ENCODE measurements around the gene NFILZ. TPM values are rescaled to one million over a fixed set of nuclear protein-coding genes. Genes with fewer than 3 reads are reported as not detected.

NFILZ gene
- not detected for total RNA-seq

GRCh38 chr19:8629996-8630683 lies at the start of gene NFILZ:
Gene NFILZ, plus strand, starts transcription at chr19:8630633. Its CDS starts 46,133 bp downstream, at chr19:8676766.
- DNase-seq (ENCODE audit: low spot score) = no peak

GRCh38 chr19:8580710-8581281 lies 49.6 kb upstream of the NFILZ start:
- DNase-seq (ENCODE audit: low spot score) = peak; percentile 82

- no peak for DNase-seq (ENCODE audit: low spot score)
These were observed 45.2 kb upstream of the NFILZ start for GRCh38 chr19:8584965-8585893.

GRCh38 chr19:8585894-8586750 lies 44.3 kb upstream of the NFILZ start:
- no peak for DNase-seq (ENCODE audit: low spot score)

GRCh38 chr19:8589177-8589714 lies 41.2 kb upstream of the NFILZ start:
- no peak for DNase-seq (ENCODE audit: low spot score)

GRCh38 chr19:8592231-8593009 lies 38.0 kb upstream of the NFILZ start:
- peak; percentile 95 for DNase-seq (ENCODE audit: low spot score)

- no peak for DNase-seq (ENCODE audit: low spot score)
These were observed 36.5 kb upstream of the NFILZ start for GRCh38 chr19:8593931-8594330.

- DNase-seq (ENCODE audit: low spot score) = no peak
These were observed 34.8 kb upstream of the NFILZ start for GRCh38 chr19:8595651-8596050.

- DNase-seq (ENCODE audit: low spot score) = no peak
These were observed 34.3 kb upstream of the NFILZ start for GRCh38 chr19:8596168-8596567.

- DNase-seq (ENCODE audit: low spot score) = no peak
These were observed 30.4 kb upstream of the NFILZ start for GRCh38 chr19:8600064-8600463.

- DNase-seq (ENCODE audit: low spot score) = no peak
These were observed 29.6 kb upstream of the NFILZ start for GRCh38 chr19:8600816-8601215.

- DNase-seq (ENCODE audit: low spot score) = no peak
These were observed 28.6 kb upstream of the NFILZ start for GRCh38 chr19:8601796-8602195.

- DNase-seq (ENCODE audit: low spot score) = no peak
These were observed 24.9 kb upstream of the NFILZ start for GRCh38 chr19:8605514-8605913.

GRCh38 chr19:8607386-8607785 lies 23.0 kb upstream of the NFILZ start:
- no peak for DNase-seq (ENCODE audit: low spot score)

- no peak for DNase-seq (ENCODE audit: low spot score)
These were observed 21.5 kb upstream of the NFILZ start for GRCh38 chr19:8608941-8609278.

GRCh38 chr19:8609279-8610040 lies 21.0 kb upstream of the NFILZ start:
- peak; percentile 30 for DNase-seq (ENCODE audit: low spot score)

- DNase-seq (ENCODE audit: low spot score) = peak; percentile 18
These were observed 20.1 kb upstream of the NFILZ start, which contains the start of gene ADAMTS10 for GRCh38 chr19:8610041-8610935. Gene ADAMTS10, minus strand, starts transcription at chr19:8610715. Its CDS starts 5,005 bp downstream, at chr19:8605710.

- no peak for DNase-seq (ENCODE audit: low spot score)
These were observed 19.5 kb upstream of the NFILZ start for GRCh38 chr19:8610936-8611300.

GRCh38 chr19:8611391-8611876 lies 19.0 kb upstream of the NFILZ start:
- DNase-seq (ENCODE audit: low spot score) = no peak

Data from mucosa of gallbladder (tissue), 1 donor.